ENCODE measurements around the gene SDK1.

SDK1 gene

GRCh38 chr7:3564231-3564630 is 263.2 kb downstream of the SDK1 start:
- no peak overlapping the region for H3K4me3 ChIP-seq (ENCODE audit: control insufficient read depth, low read depth, low read length)
- no peak for TF ChIP-seq CTCF (conservative IDR thresholded peaks at IDR 0.05; ENCODE audit: control insufficient read depth, insufficient read depth, low read depth, low read length)
- DNase-seq (ENCODE audit: low read depth) = no peak

GRCh38 chr7:3568516-3568915 is 267.5 kb downstream of the SDK1 start:
- no peak for DNase-seq (ENCODE audit: low read depth)
- H3K4me3 ChIP-seq (ENCODE audit: control insufficient read depth, low read depth, low read length) = no peak overlapping the region
- no peak for TF ChIP-seq CTCF (conservative IDR thresholded peaks at IDR 0.05; ENCODE audit: control insufficient read depth, insufficient read depth, low read depth, low read length)

- no peak overlapping the region for H3K4me3 ChIP-seq (ENCODE audit: control insufficient read depth, low read depth, low read length)
- no peak for DNase-seq (ENCODE audit: low read depth)
- TF ChIP-seq CTCF (conservative IDR thresholded peaks at IDR 0.05; ENCODE audit: control insufficient read depth, insufficient read depth, low read depth, low read length) = no peak
Measured at GRCh38 chr7:3569643-3570042, 268.6 kb downstream of the SDK1 start.

GRCh38 chr7:3573151-3573550 is 272.1 kb downstream of the SDK1 start:
- DNase-seq (ENCODE audit: low read depth) = no peak
- no peak overlapping the region for H3K4me3 ChIP-seq (ENCODE audit: control insufficient read depth, low read depth, low read length)
- no peak for TF ChIP-seq CTCF (conservative IDR thresholded peaks at IDR 0.05; ENCODE audit: control insufficient read depth, insufficient read depth, low read depth, low read length)

- DNase-seq (ENCODE audit: low read depth) = no peak
Measured at GRCh38 chr7:3574386-3574785, 273.3 kb downstream of the SDK1 start.

GRCh38 chr7:3575753-3576531 is 274.9 kb downstream of the SDK1 start:
- DNase-seq (ENCODE audit: low read depth) = no peak
- TF ChIP-seq CTCF (conservative IDR thresholded peaks at IDR 0.05; ENCODE audit: control insufficient read depth, insufficient read depth, low read depth, low read length) = no peak
- H3K4me3 ChIP-seq (ENCODE audit: control insufficient read depth, low read depth, low read length) = no peak overlapping the region

More at GRCh38 chr7:3574386-3574785, 273.3 kb downstream of the SDK1 start:
- H3K4me3 ChIP-seq (ENCODE audit: control insufficient read depth, low read depth, low read length) = no peak overlapping the region
- no peak for TF ChIP-seq CTCF (conservative IDR thresholded peaks at IDR 0.05; ENCODE audit: control insufficient read depth, insufficient read depth, low read depth, low read length)

All from fibroblast of mammary gland (primary cell).